HCT116 (cell line): ENCODE measurements around the gene MLEC. TPM values are rescaled to one million over a fixed set of nuclear protein-coding genes. Genes with fewer than 3 reads are reported as not detected.

Experiments
- ATAC-seq: fragments of 200-7000 bp; cut with Tn5 transposase; 2 replicates; pipeline ENCODE4 v1.9.1; 2020; ENCODE audit warnings: mild to moderate bottlenecking, moderate library complexity
- BruUV-seq: library from RNA; stranded (reverse); fragments of 400-500 nt; replicated peaks from 2 replicates; lab custom pipeline; 2021; lab: Mats Ljungman, UMichigan
- CTCF ChIA-PET: fragments of 300-600 bp; sonication (Branson Sonifier 250); formaldehyde crosslinking; loops from one replicate; lab custom pipeline; 2021; ENCODE audit warnings: antibody characterized with exemption; lab: Charles Lee
- POLR2A ChIA-PET: fragments of 300-600, 350-600 bp; sonication (Branson Sonifier 250); formaldehyde crosslinking; loops from one replicate; lab custom pipeline; 2021; ENCODE audit warnings: antibody characterized with exemption; lab: Charles Lee
- RAD21 ChIA-PET, 2 experiments: fragments of 300-600 bp; sonication (Branson Sonifier 250); formaldehyde crosslinking; loops; one replicate each; lab custom pipeline; 2023; ENCODE audit warnings: low total read pairs in 2 of 2; ENCODE audit not compliant: uncharacterized antibody in 2 of 2, unreplicated experiment in 2 of 2, low non-redundant PET in 1 of 2; lab: Charles Lee
- DNase-seq: peaks from one replicate; pipeline ENCODE4 v3.0.0-alpha.2; 2010; ENCODE audit warnings: low read depth, low spot score
- H2AFZ ChIP-seq: fragments of 200-600 bp; shearing (Covaris generic), sonication (generic); 2 replicates; pipeline ENCODE4 v1.6.1; 2017; ENCODE audit warnings: low read depth, mixed run types, mixed read lengths, antibody characterized with exemption, low read length; ENCODE audit not compliant: poor library complexity, severe bottlenecking
- H3K27ac ChIP-seq: 2 replicates; pipeline ENCODE4 v1.5.1; 2012; ENCODE audit warnings: low read depth, low read length
- H3K27me3 ChIP-seq: fragments of 200-600 bp; sonication (generic); 2 replicates; pipeline ENCODE4 v1.6.1; 2016; ENCODE audit warnings: mixed run types, low read length, mixed read lengths; ENCODE audit not compliant: insufficient read depth
- H3K36me3 ChIP-seq, 2 experiments: fragments of 200-500 bp in 1 of 2; fragments of 200-600 bp in 1 of 2; sonication (Bioruptor generic) in 1 of 2; sonication (generic) in 1 of 2; 2 replicates each; pipeline versions ENCODE4 v1.5.1 to v1.6.1; 2014 to 2016; ENCODE audit warnings: low read length in 2 of 2, inconsistent platforms in 1 of 2, mixed read lengths in 1 of 2, mixed run types in 1 of 2; ENCODE audit not compliant: insufficient read depth in 2 of 2, control insufficient read depth in 1 of 2
- H3K4me1 ChIP-seq, 2 experiments: fragments of 200-600 bp in 1 of 2; sonication (generic) in 1 of 2; 2 replicates each; pipeline versions ENCODE4 v1.5.1 to v1.6.1; 2012 to 2017; ENCODE audit warnings: low read length in 2 of 2, inconsistent platforms in 1 of 2, mild to moderate bottlenecking in 1 of 2, mixed read lengths in 1 of 2, mixed run types in 1 of 2, moderate library complexity in 1 of 2; ENCODE audit not compliant: insufficient read depth in 2 of 2, control insufficient read depth in 1 of 2
- H3K4me2 ChIP-seq: fragments of 200-600 bp; sonication (generic); 2 replicates; pipeline ENCODE4 v1.6.1; 2017; ENCODE audit warnings: mixed run types, low read length, mixed read lengths
- H3K4me3 ChIP-seq, 2 experiments: fragments of 200-600 bp in 1 of 2; sonication (generic) in 1 of 2; replicated peaks in 1 of 2; 2 replicates each; pipeline ENCODE4 v1.5.1; 2011 to 2016; ENCODE audit warnings: low read length in 2 of 2, control low read depth in 1 of 2, low read depth in 1 of 2, mild to moderate bottlenecking in 1 of 2, mixed read lengths in 1 of 2, mixed run types in 1 of 2
- H3K79me2 ChIP-seq: fragments of 200-600 bp; sonication (generic); 2 replicates; pipeline ENCODE4 v1.6.1; 2017; ENCODE audit warnings: mild to moderate bottlenecking, mixed run types, low read length, moderate library complexity, mixed read lengths; ENCODE audit not compliant: insufficient read depth
- H3K9ac ChIP-seq: fragments of 200-600 bp; sonication (generic); 2 replicates; pipeline ENCODE4 v1.6.1; 2016; ENCODE audit warnings: low read length, mixed read lengths
- H3K9me2 ChIP-seq: fragments of 200-600 bp; sonication (generic), shearing (Covaris generic); 2 replicates; pipeline ENCODE4 v1.6.1; 2017; ENCODE audit warnings: mixed run types, mild to moderate bottlenecking, moderate library complexity; ENCODE audit not compliant: insufficient read depth
- H3K9me3 ChIP-seq, 2 experiments: fragments of 200-500 bp in 1 of 2; fragments of 200-600 bp in 1 of 2; sonication (Bioruptor generic) in 1 of 2; sonication (generic) in 1 of 2; 2 replicates each; pipeline ENCODE4 v1.6.1; 2014 to 2017; ENCODE audit warnings: low read length in 2 of 2, mixed read lengths in 2 of 2, inconsistent platforms in 1 of 2, low read depth in 1 of 2, mild to moderate bottlenecking in 1 of 2, mixed run types in 1 of 2, moderate library complexity in 1 of 2; ENCODE audit not compliant: control insufficient read depth in 1 of 2, insufficient read depth in 1 of 2
- H4K20me1 ChIP-seq: fragments of 200-600 bp; sonication (generic), shearing (Covaris generic); 2 replicates; pipeline ENCODE4 v1.6.1; 2017; ENCODE audit warnings: mixed run types, mild to moderate bottlenecking, moderate library complexity; ENCODE audit not compliant: insufficient read depth
- EGR1 ChIP-seq: IDR thresholded peaks from 2 replicates; pipeline ENCODE4 v1.6.1; 2012; ENCODE audit warnings: low read depth
- EZH2 ChIP-seq: fragments of 200-600 bp; sonication (generic); IDR thresholded peaks from 2 replicates; pipeline ENCODE4 v1.6.1; 2017; ENCODE audit warnings: antibody characterized with exemption, mixed run types
- EZH2phosphoT487 ChIP-seq: fragments of 200-600 bp; IDR thresholded peaks from 2 replicates; pipeline ENCODE4 v1.6.1; 2018; ENCODE audit warnings: antibody characterized with exemption, borderline replicate concordance
- JUND ChIP-seq: IDR thresholded peaks from 2 replicates; pipeline ENCODE4 v1.6.1; 2012
- ZBTB33 ChIP-seq: IDR thresholded peaks from 2 replicates; pipeline ENCODE4 v1.6.1; 2011; ENCODE audit warnings: mild to moderate bottlenecking, low read length, moderate library complexity; ENCODE audit not compliant: insufficient replicate concordance; ENCODE audit errors: extremely low read depth
- ZNF274 ChIP-seq: fragments of 200-500 bp; sonication (Bioruptor generic); IDR thresholded peaks from 2 replicates; pipeline ENCODE4 v1.6.1; 2014; ENCODE audit warnings: mild to moderate bottlenecking, low read depth, low read length, inconsistent platforms
- intact Hi-C: fragments of 100-400 bp; cut with micrococcal nuclease; formaldehyde crosslinking; loops from 2 replicates; pipeline ENCODE4 v1.10.0; 2022
- total RNA-seq: library from RNA; stranded (reverse); gene quantifications from one replicate; pipeline ENCODE4 v1.2.1, GENCODE V29; 2021; ENCODE audit not compliant: unreplicated experiment

Gene MLEC
- total RNA-seq, 1 experiment from 2014 or later: 152 TPM

- DNase-seq: no peak
- CTCF ChIA-PET: no interaction called here
Observed at GRCh38 chr12:120738252-120739030, 51.5 kb downstream of the MLEC start.

More at GRCh38 chr12:120738252-120739030, 51.5 kb downstream of the MLEC start:
- Histone ChIP-seq H3K4me2 (no peak overlapping the region), H3K27me3 (no peaks in the 10 kb centered on the region), H2AFZ (no peak overlapping the region), H3K4me1 (no peaks in the 10 kb centered on the region), H3K36me3 (no peaks in the 10 kb centered on the region), H3K27ac (no peak overlapping the region), H3K9me2 (no peaks in the 10 kb centered on the region)
- no peak for ATAC-seq
- BruUV-seq: no TSS peak
- RAD21 ChIA-PET: no interaction called here
- TF ChIP-seq JUND (no peak), EZH2phosphoT487 (no peak), ZNF274 (no peak), ZBTB33 (no peak), EZH2 (no peak), EGR1 (no peak)
- TF ChIP-seq, all 23 proteins: peak for 0
- POLR2A ChIA-PET: no interaction called here
- no peaks in the 10 kb centered on the region for H3K9me3 ChIP-seq
- H4K20me1 ChIP-seq: no peaks in the 10 kb centered on the region
- no peak overlapping the region for H3K9ac ChIP-seq
- no peak overlapping the region for H3K4me3 ChIP-seq
- intact Hi-C loops: no loop called here
- no peaks in the 10 kb centered on the region for H3K79me2 ChIP-seq
